ENCODE measurements around the gene DSG2.

GRCh38 chr18:31538837-31539236 lies 40.9 kb downstream of the DSG2 start:
- TF ChIP-seq CTCF (IDR thresholded peaks at IDR 0.05) (no peak), POLR2A (IDR thresholded peaks at IDR 0.05) (no peak)
